ENCODE results near the gene DMWD. TPM values are rescaled to one million over a fixed set of nuclear protein-coding genes. Genes with fewer than 3 reads are reported as not detected.
"Not testable (repeated sequence)": the region's sequence is repeated elsewhere in the genome, so short reads cannot be mapped to it uniquely, and the experiment has no call there.

Gene DMWD
- total RNA-seq, 1 donor from 2014 or later: 66.0 TPM

GRCh38 chr19:45816236-45817009, 23.8 kb upstream of the DMWD start:
- no peak for DNase-seq (ENCODE audit: low spot score)

- DNase-seq (ENCODE audit: low spot score): no peak
Observed at GRCh38 chr19:45815481-45816216, 23.0 kb upstream of the DMWD start.

- DNase-seq (ENCODE audit: low spot score): no peak
Observed at GRCh38 chr19:45814851-45815480, 22.3 kb upstream of the DMWD start, which contains the start of gene RSPH6A. Gene RSPH6A, minus strand, starts transcription at chr19:45815308. Its CDS starts 132 bp downstream, at chr19:45815176.

GRCh38 chr19:45814166-45814780, 21.6 kb upstream of the DMWD start:
- DNase-seq (ENCODE audit: low spot score): no peak

- DNase-seq (ENCODE audit: low spot score): no peak
Observed at GRCh38 chr19:45812297-45812696, 19.7 kb upstream of the DMWD start.

- DNase-seq (ENCODE audit: low spot score): no peak
Observed at GRCh38 chr19:45809643-45810159, 17.1 kb upstream of the DMWD start.

- no peak for DNase-seq (ENCODE audit: low spot score)
Observed at GRCh38 chr19:45805719-45806118, 13.1 kb upstream of the DMWD start.

GRCh38 chr19:45804959-45805230, 12.2 kb upstream of the DMWD start:
- DNase-seq (ENCODE audit: low spot score): no peak

GRCh38 chr19:45804140-45804958, 11.7 kb upstream of the DMWD start:
- no peak for DNase-seq (ENCODE audit: low spot score)

- DNase-seq (ENCODE audit: low spot score): no peak
Observed at GRCh38 chr19:45801603-45802175, 9.0 kb upstream of the DMWD start.

- DNase-seq (ENCODE audit: low spot score): no peak
Observed at GRCh38 chr19:45800070-45800553, 7.5 kb upstream of the DMWD start.

- not testable (repeated sequence) for DNase-seq (ENCODE audit: low spot score)
Observed at GRCh38 chr19:45799541-45799940, 6.9 kb upstream of the DMWD start.

GRCh38 chr19:45798995-45799517, 6.4 kb upstream of the DMWD start:
- peak; percentile 56 for DNase-seq (ENCODE audit: low spot score)

- DNase-seq (ENCODE audit: low spot score): no peak
Observed at GRCh38 chr19:45794627-45795026, 2.0 kb upstream of the DMWD start.

GRCh38 chr19:45793876-45794275, 1.2 kb upstream of the DMWD start:
- DNase-seq (ENCODE audit: low spot score): no peak

- no peak for DNase-seq (ENCODE audit: low spot score)
Observed at GRCh38 chr19:45793178-45793564, 526 bp upstream of the DMWD start.

- DNase-seq (ENCODE audit: low spot score): no peak
Observed at GRCh38 chr19:45791744-45792469, 738 bp downstream of the DMWD start.

GRCh38 chr19:45790942-45791341, 1.7 kb downstream of the DMWD start:
- no peak for DNase-seq (ENCODE audit: low spot score)

GRCh38 chr19:45789035-45789786, 3.4 kb downstream of the DMWD start:
- DNase-seq (ENCODE audit: low spot score): no peak
